K562 (cell line): ENCODE data around the gene ZP3. TPM values are rescaled to one million over a fixed set of nuclear protein-coding genes. Genes with fewer than 3 reads are reported as not detected.

ENCODE experiments used
- CCAR2 ChIP-seq: fragments of 200-400 bp; formaldehyde crosslinking; IDR thresholded peaks from 2 replicates; pipeline ENCODE4 v1.6.1; 2017; ENCODE audit warnings: mild to moderate bottlenecking, low read depth, low read length
- CEBPZ ChIP-seq: fragments of 150-350 bp; IDR thresholded peaks from 2 replicates; pipeline ENCODE4 v1.6.1; 2014; ENCODE audit warnings: low read depth, mild to moderate bottlenecking, low read length, borderline replicate concordance
- CUX1 ChIP-seq: fragments of 200-800 bp; sonication (Bioruptor generic); IDR thresholded peaks from 2 replicates; pipeline ENCODE4 v1.6.1; 2016; ENCODE audit warnings: missing genetic modification characterization, missing compliant biosample characterization
- DNMT1 ChIP-seq: fragments of 450-650 bp; IDR thresholded peaks from 2 replicates; pipeline ENCODE4 v1.6.1; 2016; ENCODE audit warnings: antibody characterized with exemption, mild to moderate bottlenecking
- HEY1 ChIP-seq: fragments of 250-450 bp; sonication (Bioruptor Pico); IDR thresholded peaks from 2 replicates; pipeline ENCODE4 v1.5.0; 2020; ENCODE audit warnings: mild to moderate bottlenecking, moderate library complexity, borderline replicate concordance
- ILF3 ChIP-seq: fragments of 450-650 bp; IDR thresholded peaks from 2 replicates; pipeline ENCODE4 v1.6.1; 2018; ENCODE audit warnings: antibody characterized with exemption, mild to moderate bottlenecking, moderate library complexity, borderline replicate concordance
- KLF13 ChIP-seq: fragments of 450-650 bp; IDR thresholded peaks from 2 replicates; pipeline ENCODE4 v1.6.1; 2016; ENCODE audit warnings: missing genetic modification characterization, low read depth, mild to moderate bottlenecking, missing compliant biosample characterization, moderate library complexity, borderline replicate concordance
- NR3C1 ChIP-seq: sonication (generic); formaldehyde crosslinking; IDR thresholded peaks from 2 replicates; pipeline ENCODE4 v1.8.1; 2022; ENCODE audit warnings: missing genetic modification reagents
- POLR2AphosphoS2 ChIP-seq: IDR thresholded peaks from 2 replicates; pipeline ENCODE4 v1.6.1; 2012; ENCODE audit warnings: low read length, improper control_type of control experiment
- RBM39 ChIP-seq: fragments of 200-400 bp; formaldehyde crosslinking; optimal IDR thresholded peaks from 2 replicates; pipeline ENCODE3; 2018; ENCODE audit warnings: low read depth, low read length
- RFX5 ChIP-seq: IDR thresholded peaks from 2 replicates; pipeline ENCODE4 v1.6.1; 2011; ENCODE audit warnings: low read depth, mild to moderate bottlenecking, improper control_type of control experiment, low read length
- SRSF3 ChIP-seq: fragments of 200-400 bp; formaldehyde crosslinking; IDR thresholded peaks from 2 replicates; pipeline ENCODE4 v1.6.1; 2016; ENCODE audit warnings: mild to moderate bottlenecking, low read length, moderate library complexity; ENCODE audit not compliant: insufficient read depth
- TCF7L2 ChIP-seq: fragments of 150-350 bp; IDR thresholded peaks from 2 replicates; pipeline ENCODE4 v1.6.1; 2016; ENCODE audit warnings: low read depth, mild to moderate bottlenecking, low read length, moderate library complexity
- ZFX ChIP-seq: sonication (generic); formaldehyde crosslinking; IDR thresholded peaks from 2 replicates; pipeline ENCODE4 v1.8.0; 2022; ENCODE audit warnings: mild to moderate bottlenecking, missing genetic modification reagents, moderate library complexity
- ZNF347 ChIP-seq: fragments of 450-650 bp; formaldehyde crosslinking; IDR thresholded peaks from 2 replicates; pipeline ENCODE4 v1.4.0; 2020; ENCODE audit warnings: low read depth, mild to moderate bottlenecking, moderate library complexity
- ZNF444 ChIP-seq: fragments of 250-450 bp; sonication (Bioruptor Pico); IDR thresholded peaks from 2 replicates; pipeline ENCODE4 v1.4.0; 2020; ENCODE audit warnings: mild to moderate bottlenecking, moderate library complexity
- ZNF740 ChIP-seq, 3 experiments: fragments of 200-800 bp in 1 of 3; sonication (Bioruptor generic) in 1 of 3; sonication (generic) in 1 of 3; formaldehyde crosslinking in 1 of 3; IDR thresholded peaks; 2 replicates each; pipeline versions ENCODE4 v1.6.1 to v1.8.0; 2016 to 2022; ENCODE audit warnings: mild to moderate bottlenecking in 2 of 3, missing compliant biosample characterization in 2 of 3, missing genetic modification characterization in 2 of 3, missing genetic modification reagents in 1 of 3
- ZSCAN32 ChIP-seq: fragments of 450-650 bp; formaldehyde crosslinking; IDR thresholded peaks from 2 replicates; pipeline ENCODE4 v1.4.0; 2020; ENCODE audit warnings: mild to moderate bottlenecking, moderate library complexity
- polyA plus RNA-seq, 8 experiments: library from polyadenylated mRNA; depleted of rRNA in 4 of 8; stranded (reverse) in 5 of 8; unstranded in 3 of 8; fragments of >200 nt; fragmentation: Nextera tagmentation in 2 of 8; fragmentation: Illumina TruSeq in 1 of 8; extraction: Ambion mirVana in 2 of 8; extraction: Trizol in 1 of 8; gene quantifications; 2 replicates each; pipeline versions ENCODE4 v1.2.1 to v1.2.3, GENCODE V29; 2011 to 2014; ENCODE audit warnings: inconsistent platforms in 1 of 8, missing spikeins in 1 of 8
- total RNA-seq, 7 experiments: library from RNA; depleted of rRNA in 6 of 7; stranded (reverse); fragments of >200 nt in 6 of 7; fragmentation: Illumina TruSeq in 2 of 7; extraction: Trizol in 2 of 7; gene quantifications; 2 replicates each; pipeline versions ENCODE4 v1.2.1 to v1.2.3, GENCODE V29; 2011 to 2021; ENCODE audit warnings: low replicate concordance in 1 of 7

Gene ZP3
- total and polyA plus RNA-seq, 9 of the 15 experiments (the other 6 are each of a cell fraction or from before 2014, with no cell fraction given), result 1.4 to 3.8 (median 2.4) TPM

- TF ChIP-seq CUX1 (no peak), HEY1 (no peak), RBM39 (no peak), TCF7L2 (no peak), ZSCAN32 (no peak), SRSF3 (no peak), ZNF347 (CRISPR knock-in tag) (no peak), KLF13 (tag) (no peak), ZFX (CRISPR knock-in tag) (peak; percentile 52), NR3C1 (CRISPR knock-in tag) (no peak), POLR2AphosphoS2 (no peak), DNMT1 (no peak; the same call in 1 of the 2 replicates), RFX5 (no peak), ZNF740 (CRISPR knock-in tag; IDR thresholded peaks at IDR 0.05) (no peak), ZNF740 (tag; IDR thresholded peaks at IDR 0.05) (no peak), CCAR2 (no peak), ILF3 (no peak), CEBPZ (no peak), ZNF444 (CRISPR knock-in tag) (no peak)
Observed at GRCh38 chr7:76383089-76383944, 41.4 kb upstream of the ZP3 start (continued).
